RKO (cell line): ENCODE data around the gene IMPG2.

ENCODE experiments used
- DNase-seq: peaks from one replicate; pipeline ENCODE4 v3.0.0-alpha.2; 2016; ENCODE audit warnings: low spot score

IMPG2 gene

DNA sequence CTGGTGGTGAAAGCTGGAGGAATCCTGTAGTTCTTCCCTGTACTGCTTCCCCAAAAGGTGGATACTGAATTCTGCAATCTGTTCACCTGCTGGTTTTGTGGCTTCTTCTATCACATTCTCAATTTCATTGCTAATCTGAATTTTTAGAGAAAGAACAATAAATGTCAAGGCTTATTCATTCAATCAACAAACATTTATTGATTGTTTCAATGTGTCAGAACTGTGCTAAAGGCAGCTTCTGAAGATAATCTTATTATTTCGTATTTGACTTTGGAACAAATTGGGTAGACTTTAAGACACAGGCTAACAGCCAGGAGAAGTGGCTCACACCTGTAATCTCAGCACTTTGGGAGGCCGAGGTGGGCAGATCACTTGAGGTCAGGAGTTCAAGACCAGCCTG lies 46.8 kb downstream of the IMPG2 start:
- no peak for DNase-seq

DNA sequence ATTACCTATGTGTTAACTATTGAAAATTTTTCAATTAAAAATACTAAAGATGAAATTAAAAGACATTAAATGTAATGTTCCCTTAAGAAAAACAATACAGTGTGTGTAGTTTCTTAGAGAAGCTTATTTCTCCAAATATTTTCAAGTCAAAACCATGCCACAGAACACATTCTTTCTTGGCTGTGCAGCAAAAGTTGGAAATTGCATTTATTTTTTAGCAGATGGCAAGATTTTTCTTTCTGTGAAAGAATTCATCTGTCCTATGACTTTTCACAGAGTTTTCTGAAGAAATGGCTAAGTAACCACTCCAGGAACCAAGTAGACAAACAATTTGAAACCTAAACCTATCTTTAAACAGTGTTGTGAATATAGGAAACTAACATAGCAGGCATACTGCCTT lies 47.2 kb downstream of the IMPG2 start:
- no peak for DNase-seq

DNA sequence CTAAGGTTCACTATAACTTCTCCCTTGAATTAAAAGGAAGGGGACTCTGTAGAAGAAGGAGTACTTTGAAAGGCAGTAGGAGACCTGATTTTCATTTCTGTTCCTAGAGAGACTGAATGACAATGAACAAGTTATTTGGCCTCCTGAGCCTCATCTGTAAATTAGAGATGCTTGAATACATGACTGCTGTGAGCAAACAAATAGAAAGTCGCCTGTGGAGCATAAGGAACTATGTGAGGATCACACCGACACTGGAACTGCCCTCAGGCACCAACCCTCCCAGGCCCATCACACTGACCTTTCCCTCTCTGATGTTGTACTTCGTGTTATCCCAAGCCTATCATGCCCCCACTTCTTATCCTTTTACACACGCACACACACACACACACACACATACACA lies 48.6 kb downstream of the IMPG2 start:
- no peak for DNase-seq

DNA sequence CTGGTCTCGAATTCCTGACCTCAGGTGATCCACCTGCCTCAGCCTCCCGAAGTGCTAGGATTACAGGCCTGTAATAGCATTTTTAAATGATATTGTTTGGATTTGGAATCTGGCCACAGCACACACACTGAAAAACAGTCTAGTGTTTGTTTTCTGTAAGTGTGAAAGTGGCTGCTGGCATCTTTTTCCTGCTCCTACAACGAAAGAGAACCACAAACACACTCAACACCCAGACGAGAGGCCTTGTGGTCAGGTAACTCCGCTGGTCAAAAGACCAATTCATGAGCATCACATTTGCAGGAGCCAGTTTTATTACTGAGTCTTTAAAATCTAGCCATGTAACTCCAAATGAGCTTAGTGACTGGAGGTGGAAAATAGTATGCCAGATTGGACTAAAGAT lies 50.2 kb downstream of the IMPG2 start:
- no peak for DNase-seq

DNA sequence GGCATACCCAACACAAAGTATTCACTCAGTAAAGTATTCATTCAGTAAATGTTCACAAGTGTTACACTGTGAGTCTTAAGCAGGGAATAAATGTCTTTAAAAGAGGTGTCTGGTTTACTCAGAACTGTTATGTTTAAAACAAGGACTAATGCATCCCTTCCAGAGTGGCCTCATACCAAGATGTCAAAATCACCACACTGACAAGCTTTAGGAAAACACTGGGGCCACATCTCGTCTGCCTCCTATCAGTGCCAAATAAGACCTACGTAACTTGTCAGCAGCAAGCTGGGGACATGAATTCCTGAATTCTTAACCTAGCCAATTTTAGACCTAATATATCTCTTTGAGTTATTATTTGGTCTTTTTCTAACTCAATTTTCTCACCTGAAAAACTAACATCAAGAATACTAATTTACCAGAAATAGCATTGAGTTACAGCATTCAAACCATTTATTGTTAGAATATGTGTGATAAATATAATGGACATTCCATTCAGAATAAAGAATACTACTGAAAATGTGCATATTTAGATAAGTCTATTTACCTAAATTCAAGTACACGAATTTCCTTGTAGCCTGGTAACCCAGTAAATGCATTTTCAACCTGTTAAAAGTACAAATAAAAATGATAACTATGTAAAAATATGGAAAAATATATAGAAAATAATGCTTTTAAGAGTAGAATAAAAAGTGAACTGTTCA lies 51.3 kb downstream of the IMPG2 start:
- no peak for DNase-seq

DNA sequence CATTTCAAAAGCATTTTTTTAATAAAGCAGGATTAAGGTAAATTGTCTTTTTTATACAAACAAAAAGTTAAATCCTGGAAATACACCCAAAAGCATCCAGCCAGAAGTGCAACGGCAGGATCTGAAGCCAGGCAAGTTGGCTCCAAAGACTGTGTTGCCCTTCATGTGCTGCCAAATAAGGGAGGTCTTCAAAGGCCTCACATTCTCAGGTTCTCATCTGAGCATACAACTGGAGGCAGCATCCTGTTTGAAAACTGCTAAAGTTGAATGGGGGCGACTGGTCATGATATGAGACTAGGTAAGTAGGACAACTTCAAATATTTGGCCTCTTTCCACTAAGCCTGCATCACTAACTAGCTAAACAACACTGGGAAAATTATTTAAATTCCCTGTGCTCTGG lies 52.2 kb downstream of the IMPG2 start:
- no peak for DNase-seq

DNA sequence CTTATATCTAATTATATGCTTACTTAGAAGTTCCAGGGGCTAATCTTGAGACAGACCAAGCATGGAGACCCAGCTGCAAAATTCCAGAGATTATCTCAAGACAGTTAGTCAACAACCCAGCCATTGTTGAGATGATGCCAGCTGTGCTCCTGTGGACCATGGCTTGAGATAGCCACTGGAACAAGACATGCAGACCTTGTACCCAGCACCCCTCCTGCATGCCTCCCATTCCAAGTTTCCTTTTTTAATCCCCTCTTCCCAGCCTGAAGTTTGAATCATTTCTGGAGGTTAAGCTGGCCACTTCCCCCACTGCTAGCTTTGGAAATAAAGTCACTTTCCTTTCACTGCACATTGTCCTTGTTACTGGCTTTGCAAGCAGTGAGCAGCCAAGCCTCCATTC lies 53.8 kb downstream of the IMPG2 start:
- no peak for DNase-seq

DNA sequence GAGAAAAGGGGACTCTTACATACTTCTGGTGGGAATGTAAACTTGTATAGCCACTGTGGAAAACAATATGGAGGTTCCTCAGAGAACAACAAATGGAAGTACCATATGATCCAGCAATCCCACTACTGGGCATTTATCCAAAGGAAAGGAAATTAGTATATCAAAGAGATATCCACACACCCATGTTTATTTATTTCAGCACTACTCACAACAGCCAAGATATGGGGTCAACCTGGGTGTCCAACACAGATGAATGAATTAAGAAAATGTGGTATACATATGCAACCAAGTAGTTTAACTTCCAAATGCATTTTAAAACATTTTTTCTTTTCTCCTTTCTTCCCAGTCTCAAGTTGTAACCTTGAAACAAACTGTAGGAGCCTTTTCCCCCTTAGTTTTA lies 54.3 kb downstream of the IMPG2 start:
- DNase-seq: no peak

DNA sequence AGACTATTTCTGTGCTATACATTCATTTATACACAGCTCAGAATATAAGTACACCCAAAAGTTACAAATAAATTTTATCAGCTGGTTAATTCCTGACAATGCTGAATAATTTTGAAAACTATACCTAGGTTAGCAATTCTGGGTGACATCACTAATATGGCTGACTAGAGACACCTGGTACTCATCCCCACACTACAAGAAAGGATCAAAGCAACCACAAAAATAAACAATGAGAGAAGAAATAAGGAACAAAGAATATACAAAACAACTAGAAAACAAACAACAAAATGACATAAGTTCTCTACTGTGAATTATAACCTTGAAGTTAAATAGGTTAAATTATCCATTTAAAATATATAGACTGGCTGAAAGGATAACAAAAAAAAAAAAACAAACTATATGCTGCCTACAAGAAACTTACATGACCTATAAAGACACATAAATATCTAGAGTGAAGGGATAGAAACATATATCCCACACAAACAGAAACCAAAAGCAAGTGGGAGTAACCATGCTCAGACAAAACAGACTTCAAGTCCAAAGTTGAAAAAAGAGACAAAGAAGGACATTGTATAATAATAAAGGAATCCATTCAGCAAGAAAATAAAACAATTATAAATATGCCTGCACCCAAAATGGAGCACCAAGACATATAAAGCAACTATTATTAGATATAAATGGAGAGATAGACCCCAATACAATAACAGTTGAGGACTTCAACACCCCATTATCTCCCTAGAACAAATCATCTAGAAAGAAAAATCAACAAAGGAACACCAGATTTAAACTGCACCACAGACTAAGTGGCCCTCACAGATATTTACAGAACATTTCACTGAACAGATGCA lies 57.8 kb downstream of the IMPG2 start:
- DNase-seq: no peak

DNA sequence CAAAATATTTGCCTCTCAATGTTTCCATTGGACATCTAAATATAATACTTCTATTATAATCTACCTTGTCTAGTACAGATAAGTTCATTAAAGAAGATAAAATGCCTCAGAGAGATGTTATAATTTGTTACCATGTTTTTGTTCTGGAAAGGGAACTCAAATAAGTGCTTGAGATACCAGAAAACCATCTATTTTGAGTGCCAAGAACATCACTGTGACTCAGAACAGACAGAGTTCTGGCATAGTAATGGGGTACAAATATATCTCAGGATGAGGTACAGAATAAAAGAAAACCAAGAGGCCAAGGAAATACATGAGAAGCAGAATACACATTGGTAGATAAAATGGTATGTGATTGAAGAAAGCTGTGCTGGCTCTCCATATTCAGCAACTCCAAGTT lies 58.9 kb downstream of the IMPG2 start:
- no peak for DNase-seq

DNA sequence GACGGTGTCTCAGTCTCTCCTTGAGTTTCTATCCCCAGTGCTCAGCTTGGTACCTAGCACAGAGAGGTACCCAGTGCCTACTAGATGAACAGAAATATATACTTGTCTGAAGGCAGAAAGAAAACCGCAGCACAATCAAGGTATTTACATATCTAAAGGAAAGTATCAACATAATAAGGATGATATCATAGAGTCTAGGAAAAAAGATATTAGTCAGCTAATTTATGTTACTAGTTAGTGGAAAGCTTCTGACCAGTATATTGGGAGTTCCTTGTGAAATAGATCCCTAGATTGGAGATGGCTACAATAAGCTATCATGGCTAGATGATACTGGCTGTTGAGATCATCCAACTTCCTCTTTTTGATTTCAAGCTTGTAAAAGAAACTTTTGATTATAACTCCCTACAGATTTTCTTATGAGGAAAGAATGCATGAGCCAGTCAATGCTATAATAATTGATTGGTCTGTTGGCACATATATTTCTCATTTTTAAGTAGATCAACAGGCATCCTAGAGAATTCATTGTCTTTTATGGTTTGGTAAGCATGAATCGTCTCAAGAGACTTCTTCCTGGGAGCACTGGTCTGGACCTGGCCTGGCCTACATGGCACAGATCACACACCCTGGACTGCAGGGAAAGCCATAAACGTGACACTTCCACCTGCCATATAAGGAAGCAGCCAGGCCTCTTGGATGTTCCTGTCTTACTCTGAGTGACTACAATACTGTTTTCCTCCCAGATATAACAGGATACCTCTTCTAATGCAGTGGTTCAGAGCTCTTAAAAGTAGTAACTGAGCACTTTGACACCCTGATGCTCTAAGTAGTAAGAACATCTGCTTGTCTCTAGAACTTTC lies 60.7 kb downstream of the IMPG2 start:
- no peak for DNase-seq

DNA sequence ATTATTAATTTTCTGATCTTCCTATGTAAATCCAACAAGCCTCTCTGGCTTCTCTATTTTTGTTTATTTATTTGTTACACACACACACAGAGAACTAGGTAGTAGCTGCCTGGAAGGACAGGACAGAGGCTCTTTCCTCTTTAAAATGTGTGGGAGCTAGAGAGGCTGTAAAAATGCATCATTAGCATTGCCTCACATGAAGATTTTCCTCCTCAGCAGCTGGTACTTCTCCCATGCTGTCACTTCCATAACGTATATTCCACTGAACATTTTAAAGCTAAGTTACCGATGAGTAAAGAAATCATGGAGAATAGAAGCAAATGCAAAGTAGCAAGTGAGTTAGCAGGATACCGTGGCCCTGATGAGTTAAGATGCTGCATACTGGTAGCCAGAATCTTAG lies 63.9 kb downstream of the IMPG2 start:
- DNase-seq: no peak

DNA sequence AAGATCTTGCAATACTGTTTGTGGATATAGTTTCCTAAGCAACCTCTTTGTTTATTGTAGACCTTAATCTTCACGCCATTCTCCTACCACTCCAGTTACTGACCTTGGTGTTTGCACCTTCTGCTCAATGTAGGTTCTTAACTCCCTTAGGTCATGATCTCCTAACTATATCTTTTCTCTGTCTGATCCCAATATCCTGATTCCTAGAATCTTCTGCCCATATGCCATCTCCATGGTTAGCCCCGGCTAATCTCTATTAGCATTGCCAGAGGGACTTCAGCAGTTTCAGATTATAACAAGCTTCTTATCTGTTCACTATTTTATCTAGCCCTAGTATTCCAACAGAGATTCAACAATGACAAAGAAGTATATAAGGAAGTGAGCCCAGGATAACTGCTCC lies 64.9 kb downstream of the IMPG2 start:
- DNase-seq: no peak

DNA sequence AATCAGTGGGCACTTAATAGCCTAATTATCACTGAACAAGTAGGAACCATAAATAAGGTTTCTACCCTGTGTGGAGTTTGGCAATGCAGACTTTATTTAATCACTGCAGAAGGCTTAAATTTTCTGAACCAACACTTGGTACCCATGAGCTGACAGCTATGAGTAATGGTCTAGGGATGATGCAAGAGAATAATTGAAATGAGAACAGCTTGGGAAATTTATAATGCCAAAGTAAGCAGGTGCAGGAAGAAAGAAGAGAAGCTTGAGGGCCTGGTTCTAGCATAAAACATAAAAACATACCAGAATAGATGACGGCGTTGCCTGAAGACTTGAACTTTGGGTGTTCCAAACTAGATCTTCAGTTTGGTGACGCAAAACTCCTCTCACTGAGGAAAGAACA lies 67.0 kb downstream of the IMPG2 start:
- DNase-seq: no peak

DNA sequence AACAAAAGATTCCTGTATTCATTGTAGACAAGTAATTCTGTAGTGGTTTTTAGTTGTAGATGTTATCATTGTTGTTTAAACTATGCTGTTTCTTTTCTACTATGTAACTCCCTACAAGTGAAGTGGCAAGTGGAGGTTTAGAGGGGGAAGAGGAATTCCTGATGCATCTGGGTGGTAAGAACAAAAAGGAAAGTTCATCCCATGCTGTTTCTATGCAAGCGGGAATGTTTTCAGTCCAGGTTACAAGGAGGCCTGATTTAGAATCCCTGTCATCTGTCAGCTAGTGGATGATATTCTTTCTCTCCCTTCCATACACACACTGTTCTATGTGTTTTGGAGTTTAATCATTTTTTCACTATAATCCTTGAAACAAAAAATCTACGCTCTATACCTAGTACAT lies 67.4 kb downstream of the IMPG2 start:
- DNase-seq: no peak

DNA sequence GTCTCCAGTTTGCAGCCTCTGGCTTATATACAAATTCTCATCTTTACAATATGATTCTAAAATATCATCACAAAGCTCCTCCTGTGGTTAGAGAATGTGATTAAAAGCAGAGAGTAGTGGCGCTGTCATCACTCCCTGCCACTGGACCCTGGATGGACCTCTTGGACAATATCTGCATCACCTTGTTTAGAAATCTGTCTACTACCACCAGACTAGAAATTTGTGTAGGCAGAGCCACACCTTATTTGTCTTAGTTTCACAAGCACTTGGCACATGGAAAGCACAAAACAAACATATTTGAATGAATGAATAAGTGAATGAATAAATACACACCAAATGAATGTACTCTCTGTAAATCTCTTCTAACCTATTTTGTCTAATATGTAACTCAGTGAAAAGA lies 68.1 kb downstream of the IMPG2 start:
- no peak for DNase-seq

DNA sequence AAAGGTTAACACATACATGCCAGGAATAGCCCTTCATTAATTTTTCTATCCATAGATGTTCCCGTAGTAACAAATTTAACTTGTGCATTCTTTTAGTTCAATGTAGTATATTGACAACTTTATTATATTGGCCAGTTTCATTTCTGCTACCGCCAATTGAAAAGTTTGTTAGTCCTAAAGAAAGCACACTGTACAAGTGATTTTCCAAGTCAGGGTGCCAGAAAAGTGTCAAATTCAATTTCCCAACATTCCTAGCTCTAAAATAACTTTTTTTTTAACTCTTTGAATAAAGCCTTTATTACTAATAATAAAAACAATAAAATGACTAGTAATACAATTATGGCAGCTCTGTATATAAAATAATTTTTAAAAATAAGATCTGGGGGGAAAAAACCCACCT lies 68.9 kb downstream of the IMPG2 start:
- no peak for DNase-seq

DNA sequence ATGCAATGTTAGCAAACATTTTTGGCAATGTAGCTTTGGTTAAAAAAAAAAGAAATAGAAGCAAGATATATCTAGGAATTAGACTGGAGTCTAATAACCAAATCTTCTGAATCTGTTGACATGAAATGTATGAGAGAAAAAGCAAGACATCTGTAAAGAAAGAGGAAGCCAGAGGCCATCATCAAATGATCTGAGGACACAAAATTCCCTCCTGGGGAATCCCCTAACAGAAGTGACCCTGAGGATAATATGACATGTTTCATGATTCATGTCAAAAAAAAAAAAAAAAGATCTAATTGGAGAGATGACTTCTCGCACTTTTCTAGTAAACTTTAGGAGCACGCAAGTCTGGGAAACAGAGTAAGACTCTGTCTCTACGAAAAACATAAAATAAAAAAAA lies 70.9 kb downstream of the IMPG2 start:
- DNase-seq: no peak

DNA sequence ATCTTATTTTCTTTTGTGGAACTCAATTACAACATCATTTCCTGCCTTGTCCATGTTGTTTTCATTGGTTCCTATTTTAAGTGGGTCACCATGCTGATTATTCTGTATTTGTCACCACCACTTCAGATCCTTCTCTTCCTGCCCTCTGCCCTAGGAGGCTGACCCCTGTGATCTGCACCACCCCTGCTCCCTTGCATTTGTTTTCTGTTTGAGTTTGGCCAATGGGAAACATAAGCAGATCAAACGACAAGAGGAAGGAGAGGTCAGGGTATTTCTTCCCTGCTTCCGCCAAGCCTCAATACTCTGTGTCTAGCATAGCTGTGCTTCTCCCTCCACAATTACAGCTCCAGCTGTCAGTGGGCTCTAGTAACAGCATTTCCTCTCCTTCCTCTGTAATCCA lies 71.6 kb downstream of the IMPG2 start:
- no peak for DNase-seq

DNA sequence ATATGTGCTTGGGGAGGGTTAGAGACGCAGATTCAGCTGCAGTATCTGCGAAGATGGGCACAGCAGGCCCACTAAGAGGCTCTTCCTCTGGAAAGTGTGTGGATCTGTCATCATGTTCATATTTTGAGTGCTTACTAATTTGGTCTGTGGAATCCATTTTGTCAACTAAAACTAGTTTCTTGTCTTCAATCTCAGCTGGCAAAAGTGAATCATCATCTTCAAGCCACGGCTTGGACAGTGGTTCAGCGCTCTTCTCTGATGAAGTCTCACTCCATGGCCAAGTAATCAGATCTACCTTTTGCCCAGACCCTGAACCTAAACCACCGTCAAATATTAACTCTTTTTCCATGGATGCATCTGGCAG lies 76.2 kb downstream of the IMPG2 start:
- DNase-seq: no peak

DNA sequence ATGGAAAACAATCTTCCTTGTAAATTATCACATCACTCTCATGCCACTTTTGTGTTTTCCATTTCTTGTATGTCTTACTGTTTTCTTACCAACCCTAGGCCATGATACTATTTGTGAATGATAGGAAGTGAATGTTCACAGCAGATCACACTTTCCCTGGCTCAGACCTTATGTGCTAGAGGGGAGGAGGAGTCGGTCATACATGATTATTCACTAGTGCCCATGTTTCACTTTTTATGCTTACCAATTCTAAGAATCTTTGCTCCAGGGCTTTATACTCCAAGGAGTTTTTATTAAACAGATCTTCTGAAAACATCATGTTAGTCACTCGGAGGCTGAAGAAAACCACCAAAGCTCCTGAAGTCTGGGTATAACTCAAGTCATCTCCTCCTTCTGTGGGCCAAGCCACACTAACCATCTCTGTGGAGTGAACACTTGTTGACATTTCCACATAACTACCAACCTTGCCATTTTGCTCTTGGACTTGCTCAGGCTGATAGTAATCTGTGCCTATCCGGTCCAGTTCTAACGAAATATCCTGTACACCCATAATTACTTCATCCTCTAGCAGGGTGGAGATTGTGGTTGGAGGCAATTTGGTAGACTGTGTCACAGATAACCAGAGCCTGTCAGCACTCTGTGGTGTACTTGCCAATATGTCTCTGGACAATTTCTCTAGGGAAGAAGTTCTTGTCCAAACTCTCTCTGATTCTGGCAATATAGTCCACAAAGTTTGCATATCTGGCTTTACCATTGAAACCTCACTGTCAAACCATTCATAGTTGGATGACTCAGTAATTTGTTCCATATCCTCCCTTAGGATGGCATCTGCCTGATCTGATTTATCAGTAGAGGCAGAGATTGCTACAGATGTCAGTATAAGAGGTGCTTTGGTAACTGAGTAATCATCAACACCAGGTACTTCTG lies 76.8 kb downstream of the IMPG2 start:
- no peak for DNase-seq
